ENCODE data around the gene SZRD1. TPM values are rescaled to one million over a fixed set of nuclear protein-coding genes. Genes with fewer than 3 reads are reported as not detected.
"Not testable (repeated sequence)": the region's sequence is repeated elsewhere in the genome, so short reads cannot be mapped to it uniquely, and the experiment has no call there.

Gene SZRD1
- total and polyA plus RNA-seq, 9 of the 15 experiments (the other 6 are each of a cell fraction or from before 2014, with no cell fraction given): 3.9 to 149 (median 82.5) TPM

DNA sequence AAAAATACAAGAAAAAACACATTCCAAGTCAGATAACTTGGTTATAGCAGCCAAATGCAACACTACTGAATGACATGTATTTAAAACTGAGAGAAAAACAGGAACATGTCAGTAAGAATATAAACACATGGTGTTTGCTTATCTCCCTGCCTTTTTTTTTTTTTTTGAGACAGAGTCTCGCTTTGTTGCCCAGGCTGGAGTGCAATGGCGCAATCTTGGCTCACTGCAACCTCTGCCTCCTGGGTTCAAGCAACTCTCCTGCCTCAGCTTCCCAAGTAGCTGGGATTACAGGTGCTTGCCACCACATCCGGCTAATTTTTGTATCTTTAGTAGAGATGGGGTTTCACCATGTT is 1.9 kb upstream of the SZRD1 start:
- intact Hi-C loops (cut with micrococcal nuclease): loop anchor here (5.0 kb wide), 1 partner anchor 132 kb away; no protein-coding TSS in a partner anchor
- POLR2A ChIA-PET: interaction anchor here (0.6 to 3.7 kb wide), 4 partner anchors 9 to 158 kb away, joined by 3 to 33 read pairs (median 4); partner anchors contain the start of gene FBXO42
- ATAC-seq; in situ Hi-C loops (cut with MboI); H3K36me3 ChIP-seq (ENCODE audit: control insufficient read depth, insufficient read depth, low read length); H3K27ac ChIP-seq (ENCODE audit: extremely low read depth, low read depth, low read length); H3K4me2 ChIP-seq (ENCODE audit: insufficient read depth, low read length); H3K9me1 ChIP-seq (ENCODE audit: control insufficient read depth, insufficient read depth, low read length); BruUV-seq (replicated peaks); H3K9ac ChIP-seq (ENCODE audit: insufficient read depth in 1 of 2, low read depth in 2 of 2, low read length in 2 of 2); DNase-seq (ENCODE audit: extremely low read depth in 1 of 4, low spot score in 3 of 4); H3K27me3 ChIP-seq (ENCODE audit: control insufficient read depth in 2 of 2, insufficient read depth in 2 of 2, low read length in 2 of 2); H3K9me3 ChIP-seq (replicated peaks; ENCODE audit: control insufficient read depth, insufficient read depth, low read depth, low read length); H2AFZ ChIP-seq (ENCODE audit: low read depth, low read length); H3K4me3 ChIP-seq; FAIRE-seq; CTCF ChIA-PET (ENCODE audit: low intra/inter-chr PET ratio); TF ChIP-seq CEBPG (CRISPR knock-in tag; IDR thresholded peaks at IDR 0.05): not testable (repeated sequence)
- Histone ChIP-seq H3K4me1 (replicated peaks in 1 of 2; ENCODE audit: control insufficient read depth in 2 of 2, insufficient read depth in 2 of 2, low read length in 2 of 2) (peaks cover 5 to 14% of the 10 kb centered on the region in 2 experiments; a peak in 3 of 5 replicates), H4K20me1 (replicated peaks; ENCODE audit: control insufficient read depth, insufficient read depth, low read length) (peaks cover 19% of the 10 kb centered on the region), H3K79me2 (ENCODE audit: control insufficient read depth, insufficient read depth, low read length) (peaks cover 31% of the 10 kb centered on the region)
- WGBS (ENCODE audit: insufficient coverage, low coverage, missing lambda C conversion rate): 57% methylated on average over 1 of the region's 3 CpGs
- TF ChIP-seq CEBPG (tag; conservative IDR thresholded peaks at IDR 0.05 in 1 of 2, IDR thresholded peaks at IDR 0.05 in 1 of 2): peak in 1 of 2 experiments; percentile 50; a peak in 2 of 4 replicates
- TF ChIP-seq PKNOX1 (IDR thresholded peaks at IDR 0.05): 0 out of 2 replicates have a peak, but pooled peaks have one; percentile 4
- peak in 1 of 2 experiments; percentile 31; a peak in 1 of 4 replicates for TF ChIP-seq FOXK2 (conservative IDR thresholded peaks at IDR 0.05 in 1 of 2, IDR thresholded peaks at IDR 0.05 in 1 of 2; ENCODE audit: low read depth in 2 of 2)
- peak; percentile 66 for TF ChIP-seq ZNF121 (CRISPR knock-in tag; conservative IDR thresholded peaks at IDR 0.05)
- 0 out of 2 replicates have a peak, but pooled peaks have one; percentile 51 for TF ChIP-seq ZNF384 (IDR thresholded peaks at IDR 0.05; ENCODE audit: low read depth, low read length)
- peak; percentile 87 for TF ChIP-seq CEBPB (tag; IDR thresholded peaks at IDR 0.05)
- 0 out of 2 replicates have a peak, but pooled peaks have one; percentile 20 for TF ChIP-seq TFAP4 (CRISPR knock-in tag; IDR thresholded peaks at IDR 0.05; ENCODE audit: borderline replicate concordance)
